Testis (tissue), 2 donors: Measurements from ENCODE around the gene ZNF85.

ENCODE experiments used
- POLR2A ChIP-seq: fragments of 450-650 bp; IDR thresholded peaks from one replicate; pipeline ENCODE4 v1.6.1; 2017; ENCODE audit warnings: antibody characterized with exemption, mild to moderate bottlenecking, moderate library complexity
- TF ChIP-seq, protein P1 (sequence below), 3 experiments: fragments of 450-650 bp in 2 of 3; fragments of 200-600 bp in 1 of 3; sonication (generic) in 1 of 3; IDR thresholded peaks; one replicate each; pipeline ENCODE4 v1.5.1; 2016 to 2019; ENCODE audit warnings: antibody characterized with exemption in 3 of 3, mild to moderate bottlenecking in 2 of 3, moderate library complexity in 1 of 3

DNA sequence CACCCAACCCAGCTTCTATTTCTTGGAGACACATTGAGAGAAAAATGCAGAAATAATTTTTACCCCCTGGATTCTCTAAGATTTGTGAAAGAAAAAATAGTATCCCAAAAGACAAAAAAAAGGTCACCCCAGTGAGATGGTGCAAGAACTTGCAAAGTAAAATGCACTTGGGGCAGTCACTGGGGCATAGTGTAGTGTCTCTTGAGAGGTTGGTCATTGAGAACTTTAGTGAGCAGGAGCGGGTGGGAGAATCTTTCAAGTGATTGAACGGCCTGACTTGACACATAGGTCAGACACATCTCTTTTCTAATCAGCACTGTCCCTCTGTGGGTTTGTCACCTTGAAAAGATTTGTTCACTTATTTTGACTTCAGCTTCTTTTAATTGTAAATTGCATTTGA is 2.4 kb downstream of the ZNF85 start:
- TF ChIP-seq, protein P1, sequence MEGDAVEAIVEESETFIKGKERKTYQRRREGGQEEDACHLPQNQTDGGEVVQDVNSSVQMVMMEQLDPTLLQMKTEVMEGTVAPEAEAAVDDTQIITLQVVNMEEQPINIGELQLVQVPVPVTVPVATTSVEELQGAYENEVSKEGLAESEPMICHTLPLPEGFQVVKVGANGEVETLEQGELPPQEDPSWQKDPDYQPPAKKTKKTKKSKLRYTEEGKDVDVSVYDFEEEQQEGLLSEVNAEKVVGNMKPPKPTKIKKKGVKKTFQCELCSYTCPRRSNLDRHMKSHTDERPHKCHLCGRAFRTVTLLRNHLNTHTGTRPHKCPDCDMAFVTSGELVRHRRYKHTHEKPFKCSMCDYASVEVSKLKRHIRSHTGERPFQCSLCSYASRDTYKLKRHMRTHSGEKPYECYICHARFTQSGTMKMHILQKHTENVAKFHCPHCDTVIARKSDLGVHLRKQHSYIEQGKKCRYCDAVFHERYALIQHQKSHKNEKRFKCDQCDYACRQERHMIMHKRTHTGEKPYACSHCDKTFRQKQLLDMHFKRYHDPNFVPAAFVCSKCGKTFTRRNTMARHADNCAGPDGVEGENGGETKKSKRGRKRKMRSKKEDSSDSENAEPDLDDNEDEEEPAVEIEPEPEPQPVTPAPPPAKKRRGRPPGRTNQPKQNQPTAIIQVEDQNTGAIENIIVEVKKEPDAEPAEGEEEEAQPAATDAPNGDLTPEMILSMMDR (IDR thresholded peaks at IDR 0.05): no peak
- TF ChIP-seq POLR2A: no peak
